Osteoblast (primary cell): ENCODE data around the gene HLF. TPM values are rescaled to one million over a fixed set of nuclear protein-coding genes. Genes with fewer than 3 reads are reported as not detected.

Experiments used
- DNase-seq: peaks from one replicate; pipeline ENCODE4 v3.0.0; 2011; ENCODE audit warnings: low spot score, mixed read lengths; ENCODE audit not compliant: insufficient read length; ENCODE audit errors: missing footprints
- H2AFZ ChIP-seq: 2 replicates; pipeline ENCODE4 v1.6.0; 2011; ENCODE audit warnings: mild to moderate bottlenecking, low read length
- H3K27ac ChIP-seq: 2 replicates; pipeline ENCODE4 v1.5.1; 2011; ENCODE audit warnings: mild to moderate bottlenecking, low read depth, low read length, moderate library complexity
- H3K27me3 ChIP-seq: 2 replicates; pipeline ENCODE4 v1.6.0; 2012; ENCODE audit warnings: mild to moderate bottlenecking, control low read depth, inconsistent platforms, low read length, moderate library complexity; ENCODE audit not compliant: insufficient read depth
- H3K36me3 ChIP-seq: 2 replicates; pipeline ENCODE4 v1.5.1; 2011; ENCODE audit warnings: mild to moderate bottlenecking, low read length, control low read depth, moderate library complexity; ENCODE audit not compliant: insufficient read depth
- H3K4me1 ChIP-seq: 2 replicates; pipeline ENCODE4 v1.5.1; 2011; ENCODE audit warnings: mild to moderate bottlenecking, low read length, control low read depth, moderate library complexity; ENCODE audit not compliant: insufficient read depth
- H3K4me2 ChIP-seq: 2 replicates; pipeline ENCODE4 v1.6.0; 2011; ENCODE audit warnings: mild to moderate bottlenecking, low read length; ENCODE audit not compliant: insufficient read depth
- H3K4me3 ChIP-seq: fragments of 200-600 bp; sonication (generic); 3 replicates; pipeline ENCODE4 v1.5.1; 2012; ENCODE audit warnings: mild to moderate bottlenecking, low read length, inconsistent platforms; ENCODE audit not compliant: insufficient read depth
- H3K79me2 ChIP-seq: 2 replicates; pipeline ENCODE4 v1.6.0; 2012; ENCODE audit warnings: mild to moderate bottlenecking, low read length, control low read depth, inconsistent platforms; ENCODE audit not compliant: insufficient read depth
- H3K9me3 ChIP-seq: 2 replicates; pipeline ENCODE4 v1.5.1; 2011; ENCODE audit warnings: low read depth, low read length, control low read depth
- H4K20me1 ChIP-seq: 2 replicates; pipeline ENCODE4 v1.6.0; 2012; ENCODE audit warnings: mild to moderate bottlenecking, low read length, control low read depth; ENCODE audit not compliant: insufficient read depth
- total RNA-seq: library from RNA; depleted of rRNA; stranded (reverse); fragments of >200 nt; gene quantifications from 2 replicates; pipeline ENCODE4 v1.2.3, GENCODE V29; 2012
- TF ChIP-seq, protein P1 (sequence below): IDR thresholded peaks from 2 replicates; pipeline ENCODE4 v1.5.1; 2011; ENCODE audit warnings: mild to moderate bottlenecking, low read depth, low read length, moderate library complexity; ENCODE audit errors: extremely low read depth

Gene HLF
- total RNA-seq, 1 donor, result under 0.01 TPM

DNA sequence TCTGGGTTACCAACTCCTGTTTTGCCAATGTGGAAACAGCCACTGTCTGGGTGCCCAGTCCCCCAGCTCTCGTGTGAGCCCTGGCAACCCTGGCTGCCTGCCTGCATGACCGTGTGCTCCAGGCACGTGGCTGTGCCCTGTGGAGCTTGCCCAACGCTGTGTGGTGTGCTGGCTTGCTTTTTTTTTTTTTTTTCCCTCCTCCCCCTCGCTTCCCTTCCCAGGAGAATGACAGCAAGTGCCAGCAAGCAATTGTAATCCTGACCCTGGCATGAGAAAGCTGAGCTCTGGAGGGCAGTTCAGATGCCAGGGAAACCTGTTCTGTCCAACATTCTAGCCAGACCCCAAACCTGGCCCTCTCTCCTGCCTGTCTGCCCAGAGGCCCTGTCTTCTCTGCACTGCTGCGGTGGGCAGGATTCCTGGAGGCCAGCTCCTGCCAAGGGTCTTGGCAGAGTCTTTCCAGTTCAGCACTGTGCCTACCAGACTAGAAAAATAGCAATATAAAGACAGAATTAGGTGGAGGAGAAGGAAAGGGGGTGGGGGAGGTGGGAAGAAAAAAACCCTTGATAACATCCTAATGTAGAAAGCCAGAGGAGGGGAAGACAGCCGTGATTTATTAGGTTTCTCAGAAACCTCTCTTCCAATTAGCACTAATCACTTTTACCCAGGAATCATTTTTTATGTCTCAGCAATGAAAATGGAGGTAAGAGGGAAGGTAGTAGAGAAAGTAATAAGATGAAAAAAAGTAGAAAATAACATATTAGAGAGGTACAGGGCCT is 9.0 kb downstream of the HLF start:
- Histone ChIP-seq H3K27me3 (peaks cover 15% of the 10 kb centered on the region), H3K27ac (no peak overlapping the region), H3K9me3 (no peaks in the 10 kb centered on the region), H3K4me3 (no peak overlapping the region), H3K4me2 (peak overlapping the region; percentile 36), H2AFZ (peak overlapping the region; percentile 56), H3K79me2 (no peaks in the 10 kb centered on the region), H3K36me3 (no peaks in the 10 kb centered on the region), H4K20me1 (no peaks in the 10 kb centered on the region), H3K4me1 (peaks cover 13% of the 10 kb centered on the region)
- no peak for DNase-seq
- TF ChIP-seq, protein P1, sequence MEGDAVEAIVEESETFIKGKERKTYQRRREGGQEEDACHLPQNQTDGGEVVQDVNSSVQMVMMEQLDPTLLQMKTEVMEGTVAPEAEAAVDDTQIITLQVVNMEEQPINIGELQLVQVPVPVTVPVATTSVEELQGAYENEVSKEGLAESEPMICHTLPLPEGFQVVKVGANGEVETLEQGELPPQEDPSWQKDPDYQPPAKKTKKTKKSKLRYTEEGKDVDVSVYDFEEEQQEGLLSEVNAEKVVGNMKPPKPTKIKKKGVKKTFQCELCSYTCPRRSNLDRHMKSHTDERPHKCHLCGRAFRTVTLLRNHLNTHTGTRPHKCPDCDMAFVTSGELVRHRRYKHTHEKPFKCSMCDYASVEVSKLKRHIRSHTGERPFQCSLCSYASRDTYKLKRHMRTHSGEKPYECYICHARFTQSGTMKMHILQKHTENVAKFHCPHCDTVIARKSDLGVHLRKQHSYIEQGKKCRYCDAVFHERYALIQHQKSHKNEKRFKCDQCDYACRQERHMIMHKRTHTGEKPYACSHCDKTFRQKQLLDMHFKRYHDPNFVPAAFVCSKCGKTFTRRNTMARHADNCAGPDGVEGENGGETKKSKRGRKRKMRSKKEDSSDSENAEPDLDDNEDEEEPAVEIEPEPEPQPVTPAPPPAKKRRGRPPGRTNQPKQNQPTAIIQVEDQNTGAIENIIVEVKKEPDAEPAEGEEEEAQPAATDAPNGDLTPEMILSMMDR, result no peak

DNA sequence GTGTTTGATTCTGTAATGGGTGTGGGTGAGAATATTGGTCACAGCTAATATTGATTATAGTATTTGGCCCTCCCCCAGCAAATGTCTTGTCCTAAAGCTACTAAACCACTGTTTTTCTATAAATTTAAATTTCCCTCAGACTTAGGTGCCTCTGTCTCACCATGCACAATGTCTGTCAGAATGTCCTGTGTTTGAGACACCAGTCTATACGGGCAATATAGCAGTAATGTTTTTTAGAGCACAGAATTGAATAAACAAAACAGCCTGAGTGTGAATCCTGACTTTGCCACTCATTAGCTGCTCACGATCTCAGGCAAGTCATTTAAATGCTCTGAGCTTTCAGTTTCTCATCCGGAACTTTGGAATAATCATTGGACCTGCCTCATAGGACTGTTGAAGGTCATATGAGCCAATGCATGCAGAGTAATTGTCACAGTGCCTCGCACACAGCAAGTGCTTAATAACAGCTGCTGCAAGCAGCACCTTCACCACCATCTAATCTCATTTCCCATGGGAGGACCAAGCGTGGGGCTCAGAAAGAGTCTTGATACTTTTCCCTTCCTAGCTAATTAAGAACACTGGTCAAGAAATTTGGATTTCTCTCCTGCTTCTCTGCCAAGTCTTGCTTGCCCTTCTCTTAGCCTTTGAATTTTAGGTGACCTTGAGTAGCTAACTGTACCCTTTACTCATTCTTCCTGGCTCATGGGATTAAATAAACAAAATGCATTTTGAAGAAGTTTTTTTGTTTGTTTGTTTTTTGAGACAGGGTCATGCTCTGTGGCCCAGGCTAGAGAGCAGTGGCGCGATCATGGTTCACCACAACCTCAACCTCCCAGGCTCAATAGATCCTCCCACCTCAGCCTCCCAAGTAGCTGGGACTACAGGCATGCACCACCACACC is 9.8 kb downstream of the HLF start:
- no peak for DNase-seq
- Histone ChIP-seq H3K9me3 (no peaks in the 10 kb centered on the region), H4K20me1 (no peaks in the 10 kb centered on the region), H3K4me3 (no peak overlapping the region), H3K27ac (no peak overlapping the region), H2AFZ (no peak overlapping the region), H3K27me3 (peaks cover 7% of the 10 kb centered on the region), H3K36me3 (no peaks in the 10 kb centered on the region), H3K4me1 (peaks cover 13% of the 10 kb centered on the region), H3K79me2 (no peaks in the 10 kb centered on the region), H3K4me2 (no peak overlapping the region)
- TF ChIP-seq, protein P1, result no peak

DNA sequence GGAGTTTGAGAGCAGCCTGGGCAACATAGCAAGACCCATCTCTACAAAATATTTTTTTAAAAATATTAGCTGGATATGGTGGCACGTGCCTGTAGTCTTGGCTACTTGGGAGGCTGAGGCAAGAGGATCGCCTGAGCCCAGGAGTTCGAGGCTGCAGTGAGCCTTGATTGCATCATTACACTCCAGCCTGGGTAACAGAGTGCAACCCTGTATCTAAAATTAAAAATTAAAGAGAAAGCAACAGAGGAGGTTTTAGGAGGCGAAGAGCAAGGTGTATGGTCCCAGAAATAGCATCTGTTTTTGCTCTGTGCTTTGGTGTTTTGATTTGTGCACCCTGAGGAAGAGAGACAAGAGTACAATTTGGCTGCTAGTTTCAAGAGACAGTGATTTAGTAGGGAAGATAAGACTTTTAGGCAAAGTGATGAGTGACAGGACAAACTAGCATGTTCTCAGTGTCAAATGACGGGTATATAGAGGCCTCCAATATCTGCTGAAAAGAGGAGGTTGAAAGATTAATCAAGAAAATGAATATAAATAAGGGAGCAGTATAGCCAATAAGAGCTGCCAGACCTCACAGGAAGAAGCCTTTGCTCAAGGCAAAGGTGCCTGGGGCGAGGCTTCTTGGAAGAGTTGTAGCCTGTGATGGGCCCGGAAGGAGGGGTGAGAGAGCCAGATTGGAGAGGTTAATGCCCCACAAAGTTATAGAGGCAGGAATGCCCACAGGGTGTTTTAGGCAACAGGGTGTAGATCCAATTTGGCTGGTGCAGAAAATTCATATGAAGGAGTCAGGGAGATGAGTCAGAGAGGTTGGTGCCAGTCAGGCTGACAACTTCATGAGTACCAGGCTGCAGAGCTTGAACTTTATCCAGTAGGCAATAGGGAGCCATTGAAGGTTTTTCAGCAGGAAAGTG is 11.4 kb downstream of the HLF start:
- H3K36me3 ChIP-seq, result no peaks in the 10 kb centered on the region
- no peaks in the 10 kb centered on the region for H3K9me3 ChIP-seq
- H3K79me2 ChIP-seq, result no peaks in the 10 kb centered on the region
- TF ChIP-seq, protein P1, result no peak
- no peak overlapping the region for H2AFZ ChIP-seq
- no peak for DNase-seq
- no peak overlapping the region for H3K4me2 ChIP-seq
- no peaks in the 10 kb centered on the region for H4K20me1 ChIP-seq
- H3K4me1 ChIP-seq, result peaks cover 13% of the 10 kb centered on the region
- H3K27ac ChIP-seq, result no peak overlapping the region
- H3K27me3 ChIP-seq, result no peaks in the 10 kb centered on the region
- H3K4me3 ChIP-seq, result no peak overlapping the region
